Hematopoietic multipotent progenitor cell treated with erythropoietin and hydrocortisone succinate and interleukin-3 and kit ligand, for 4 days (in vitro differentiated cells): ENCODE measurements around the gene EMX2.

Experiments used
- DNase-seq: peaks from one replicate; pipeline ENCODE4 v3.0.0-alpha.2; 2015

The EMX2 gene

DNA sequence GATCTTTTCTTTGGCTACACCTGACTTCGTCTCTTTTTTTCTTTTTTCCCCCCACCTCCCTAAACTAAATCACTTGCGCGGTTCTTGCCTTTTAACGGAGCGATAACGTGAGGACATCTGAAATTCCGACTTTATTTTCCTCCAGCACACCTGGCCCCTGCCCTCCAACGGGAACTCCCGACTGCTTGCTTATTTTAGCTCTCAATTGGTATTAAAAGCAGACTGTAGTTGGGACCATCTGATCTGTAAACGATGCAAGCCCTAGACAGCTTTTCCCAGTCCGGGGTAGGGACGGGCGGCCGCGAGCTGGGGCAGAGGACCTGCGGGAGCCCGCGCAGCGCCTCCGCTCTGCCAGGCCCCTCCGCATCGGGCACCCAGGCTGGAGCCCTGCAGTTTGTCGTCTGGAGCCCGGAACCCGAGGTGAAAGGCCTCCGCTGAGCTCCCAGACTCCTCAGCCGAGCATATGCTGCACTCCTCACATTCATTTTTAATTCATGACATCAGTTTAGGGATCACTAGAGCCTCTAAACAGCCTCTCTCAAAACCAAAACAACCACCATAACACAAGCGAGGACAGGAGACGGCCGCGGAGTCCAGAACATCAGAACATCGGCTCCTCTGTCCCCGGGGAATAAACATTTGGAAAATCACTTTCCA lies 10.0 kb upstream of the EMX2 start:
- no peak for DNase-seq

DNA sequence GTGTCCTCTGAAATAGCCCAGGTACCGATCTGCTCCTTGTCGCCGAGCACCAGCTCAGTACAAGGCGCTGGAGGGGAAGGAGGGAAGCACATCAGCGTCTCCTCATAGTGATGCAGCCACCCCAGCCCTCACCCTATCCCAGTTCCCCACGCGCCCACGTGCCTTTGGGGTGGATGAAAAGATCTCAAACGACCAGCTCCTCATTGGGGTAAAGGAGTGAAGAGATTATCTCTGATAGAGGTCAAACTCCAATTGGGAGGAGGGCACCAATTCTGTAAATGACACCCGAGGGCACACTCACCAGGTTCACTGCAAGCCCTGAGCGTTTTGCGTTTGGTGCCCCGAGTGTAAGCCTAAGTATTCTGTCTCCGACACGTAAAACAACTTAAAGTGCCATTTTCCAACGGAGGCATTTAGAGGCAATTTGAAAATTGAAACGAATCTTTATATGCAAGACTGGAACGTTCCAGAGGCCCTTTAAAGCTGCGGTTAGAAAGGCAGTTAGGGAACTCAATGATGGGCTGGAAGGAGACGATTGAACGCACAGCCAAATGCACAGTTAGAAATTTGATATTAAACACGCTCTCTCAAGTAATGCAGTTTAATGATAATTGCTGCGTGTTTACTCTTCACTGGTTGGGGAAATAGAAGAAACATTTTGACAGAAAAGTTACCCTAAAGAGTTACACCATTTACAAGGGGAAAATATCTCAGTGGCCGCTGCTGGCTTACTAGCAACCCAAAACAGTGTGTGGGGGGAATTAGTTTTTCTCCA lies 8.9 kb upstream of the EMX2 start:
- no peak for DNase-seq

DNA sequence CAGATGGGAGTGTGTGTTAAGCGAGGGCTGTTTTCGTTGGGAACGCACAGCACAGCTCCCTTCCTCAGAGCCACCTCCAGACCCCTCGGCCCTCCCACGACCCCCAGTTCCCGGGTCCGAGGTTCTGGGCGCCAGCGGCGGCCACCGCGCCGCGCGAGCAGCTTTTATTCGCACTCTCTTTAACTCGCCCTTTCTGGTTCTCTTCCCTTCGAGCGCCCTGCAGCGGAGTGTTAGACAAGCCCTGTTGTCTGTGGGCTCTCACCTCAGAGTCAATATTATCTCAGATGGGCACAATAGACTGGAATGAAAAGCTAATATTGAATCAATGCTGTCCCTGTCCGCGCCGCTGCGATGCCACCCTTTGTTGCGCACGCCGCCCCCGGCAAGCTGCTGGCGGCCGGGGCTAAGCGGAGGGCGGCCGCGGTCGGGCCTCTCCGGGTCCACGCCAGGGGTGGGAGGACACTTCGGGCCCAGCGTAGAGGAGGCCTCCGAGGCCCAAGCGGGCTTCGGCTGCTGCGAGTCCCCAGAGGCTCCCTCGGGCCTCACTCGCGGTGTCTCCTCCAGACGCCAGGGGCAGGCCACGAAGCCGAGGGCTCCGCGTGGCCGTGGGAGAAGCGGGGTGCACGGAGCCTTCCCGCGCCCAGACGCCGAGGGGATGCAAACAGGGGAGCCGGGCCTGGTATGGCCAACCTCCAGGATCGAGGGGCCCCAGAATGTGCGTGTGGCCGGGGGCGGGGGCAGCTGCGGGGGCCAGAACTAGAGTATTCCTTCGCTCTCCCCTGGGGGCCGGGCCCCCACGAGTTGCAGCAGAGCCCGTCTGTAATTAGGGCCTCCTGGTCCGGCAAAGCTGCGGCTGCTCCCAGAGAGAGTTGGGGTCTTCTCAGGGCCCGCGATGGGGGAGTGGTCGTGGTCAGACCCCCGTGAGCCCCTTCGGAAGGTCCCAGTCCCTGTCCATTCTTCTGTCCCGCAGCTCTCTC lies 7.9 kb upstream of the EMX2 start:
- no peak for DNase-seq

DNA sequence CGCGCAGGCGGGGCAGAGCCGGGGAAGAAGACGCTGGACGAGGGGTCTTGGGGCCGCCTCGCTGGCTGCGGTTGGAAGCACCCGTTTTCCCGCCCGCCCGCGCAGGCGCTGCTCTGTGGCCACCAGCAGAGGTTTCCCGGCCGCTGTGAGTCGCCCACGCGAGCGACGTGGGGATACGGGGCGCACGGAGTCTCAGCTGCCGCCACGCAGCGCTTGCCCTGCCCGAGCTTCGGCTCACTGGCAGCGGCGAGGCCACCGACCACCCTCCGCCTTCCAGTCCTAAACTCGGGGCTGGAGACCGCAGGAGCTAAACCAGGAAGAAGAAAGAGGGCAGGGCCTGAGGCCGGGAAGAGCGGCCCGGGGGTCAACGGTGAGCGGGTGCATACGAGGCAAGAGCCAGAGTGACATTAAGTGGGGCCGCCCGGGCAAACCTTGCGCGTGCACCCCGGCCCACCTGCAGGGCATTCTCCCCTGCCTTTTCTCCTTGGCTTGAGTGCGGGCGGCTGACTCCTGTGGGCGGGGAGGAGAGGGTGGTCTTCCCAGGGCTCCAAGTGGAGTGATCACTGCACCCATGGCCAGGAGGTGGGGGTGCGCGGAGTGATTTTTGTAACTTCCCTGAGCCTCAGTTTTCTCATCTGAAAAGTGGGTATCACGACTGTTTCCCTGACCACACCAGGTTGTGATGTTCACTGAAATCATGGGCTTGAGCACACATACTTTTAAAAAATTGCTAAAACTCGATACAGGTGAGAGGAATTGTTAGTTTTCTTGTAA lies 7.1 kb upstream of the EMX2 start:
- DNase-seq = no peak

GRCh38 chr10:117536072-117536865 lies 6.3 kb upstream of the EMX2 start:
- peak; percentile 36 for DNase-seq

DNA sequence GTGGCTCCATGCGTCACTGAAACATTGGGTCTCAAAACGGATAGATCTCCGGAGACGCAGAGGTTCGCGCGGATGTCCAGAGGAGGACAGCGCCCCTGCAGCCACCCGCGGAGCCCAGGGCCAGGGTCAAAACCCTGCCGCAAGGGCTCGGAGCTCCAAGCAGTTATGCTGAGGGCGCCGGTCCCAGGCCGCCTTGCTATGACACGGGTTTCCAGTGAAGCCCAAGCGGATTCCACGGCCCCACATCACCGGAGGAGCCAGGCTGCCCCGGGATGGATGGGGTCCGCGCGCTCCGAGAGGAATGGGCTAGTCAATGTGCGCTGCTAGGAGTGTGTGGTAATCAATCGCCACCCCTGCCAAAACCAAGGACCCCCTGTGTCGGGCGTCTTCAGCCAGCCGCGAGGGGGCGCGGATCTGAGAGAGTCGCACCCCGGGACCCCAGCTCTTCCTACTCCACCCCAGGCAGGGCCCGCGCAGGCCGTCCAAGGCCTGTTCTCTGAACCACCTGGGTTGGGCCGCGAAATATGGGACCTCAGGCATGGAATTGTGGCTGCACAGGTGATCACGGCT lies 5.6 kb upstream of the EMX2 start:
- DNase-seq = no peak

GRCh38 chr10:117537436-117537903 lies 5.1 kb upstream of the EMX2 start:
- peak; percentile 64 for DNase-seq

DNA sequence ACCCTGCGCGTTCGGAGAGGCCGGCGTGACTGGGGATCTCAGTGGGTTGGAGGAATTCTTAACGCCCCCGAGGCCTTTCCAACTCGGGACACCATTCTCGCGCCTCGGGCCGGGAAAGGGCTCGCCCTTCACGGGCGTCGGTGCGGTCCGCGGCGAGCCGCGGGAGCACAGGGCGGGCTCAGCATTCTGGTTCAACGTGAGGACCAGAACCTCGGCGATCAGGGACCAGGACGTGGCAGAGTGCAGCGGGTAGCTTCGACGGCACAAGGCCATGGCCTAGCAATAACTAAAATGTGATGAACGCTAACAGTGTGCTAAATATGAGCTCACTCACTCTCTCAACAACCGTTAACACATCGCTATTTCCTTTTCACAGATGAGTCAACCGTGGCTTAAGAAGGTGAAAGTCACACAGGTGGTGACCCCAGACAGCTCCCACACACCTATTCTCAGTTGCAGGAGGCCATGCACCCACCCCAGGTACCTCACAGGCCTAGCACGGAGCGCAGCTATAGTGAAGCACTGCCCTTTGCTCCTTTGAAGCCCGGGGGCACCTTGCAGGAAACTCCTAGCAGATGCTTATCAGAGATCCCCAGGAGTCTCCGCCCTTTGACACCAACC lies 4.5 kb upstream of the EMX2 start:
- no peak for DNase-seq

DNA sequence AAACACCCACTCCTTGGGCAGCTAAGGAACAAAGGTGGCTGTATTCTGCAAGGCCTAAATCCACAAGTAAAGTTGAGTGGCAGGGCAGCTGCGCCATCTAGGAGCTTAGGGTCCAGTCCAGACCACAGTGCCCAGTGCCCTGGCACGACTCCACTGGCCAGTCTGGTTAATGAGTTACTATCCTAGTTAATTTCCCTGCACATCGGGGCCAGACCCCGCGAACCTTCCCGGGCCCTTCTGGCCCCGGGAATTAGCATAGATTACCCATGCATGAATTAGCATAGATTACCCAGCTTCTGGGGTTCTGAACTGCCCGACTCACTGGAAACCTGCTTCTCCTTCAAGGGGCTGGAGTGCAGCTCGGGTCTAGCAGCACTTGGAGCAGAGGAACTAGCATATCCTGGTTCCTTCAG lies 3.2 kb upstream of the EMX2 start:
- DNase-seq = no peak

DNA sequence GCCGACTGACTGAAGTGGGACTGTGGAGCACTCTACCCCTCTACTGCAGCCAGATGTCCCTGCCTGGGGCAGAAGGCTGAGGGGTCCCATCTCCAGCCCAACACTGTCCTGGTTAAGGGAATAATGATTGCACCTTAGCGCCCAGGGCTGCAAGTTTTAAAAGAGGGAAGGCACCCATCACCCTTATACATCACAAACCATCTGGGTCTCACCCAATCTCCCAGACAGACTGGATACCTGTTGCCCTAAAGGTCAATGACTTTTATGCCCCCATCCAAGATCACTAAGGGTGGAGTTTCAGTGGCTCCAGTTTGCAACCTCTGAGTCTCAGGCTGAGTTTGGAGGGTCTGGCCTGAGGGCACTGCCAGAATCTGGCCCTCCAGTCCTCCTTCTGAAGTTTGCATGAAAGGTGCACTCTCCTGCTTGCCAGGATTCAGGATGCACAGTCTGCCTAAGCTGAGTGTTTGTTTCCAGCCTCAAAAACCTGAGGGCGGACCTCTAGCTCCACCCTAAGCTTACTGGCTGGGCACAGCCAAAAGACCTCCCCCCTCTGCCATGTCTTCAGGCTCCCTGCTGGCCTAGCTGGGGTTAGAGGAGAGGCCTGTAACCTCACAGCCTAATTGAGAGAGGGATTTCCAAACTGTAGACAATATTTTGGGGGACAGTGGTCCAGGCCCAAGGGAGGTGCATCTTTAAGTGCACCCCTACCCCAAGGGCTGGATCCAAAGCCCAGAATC lies 2.5 kb upstream of the EMX2 start:
- DNase-seq = no peak

- DNase-seq = no peak
Measured at GRCh38 chr10:117540640-117541404, 1.7 kb upstream of the EMX2 start.

DNA sequence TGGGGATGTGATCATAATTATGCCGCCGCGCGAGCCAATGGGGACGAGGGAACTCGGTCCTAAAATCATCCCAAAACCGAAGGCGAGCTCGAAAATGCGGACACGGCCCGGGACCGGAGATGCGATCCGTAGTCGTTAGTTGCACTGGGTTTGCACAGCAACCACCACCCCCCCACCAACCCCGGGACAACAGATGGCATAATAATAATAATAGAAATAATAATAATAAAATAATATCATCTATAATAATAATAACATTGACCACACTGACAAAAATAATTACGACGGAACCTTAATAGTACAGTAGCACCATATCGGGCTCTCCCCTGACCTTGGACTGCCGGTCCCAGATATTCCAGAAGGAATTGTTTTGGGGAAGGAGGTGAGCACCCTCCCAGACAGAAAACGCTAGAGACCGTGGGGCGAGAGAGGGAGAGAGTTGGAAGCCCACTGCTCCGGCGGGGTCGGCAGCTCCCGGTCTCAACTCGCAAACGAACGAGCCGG lies 1.1 kb upstream of the EMX2 start:
- peak; percentile 38 for DNase-seq

DNA sequence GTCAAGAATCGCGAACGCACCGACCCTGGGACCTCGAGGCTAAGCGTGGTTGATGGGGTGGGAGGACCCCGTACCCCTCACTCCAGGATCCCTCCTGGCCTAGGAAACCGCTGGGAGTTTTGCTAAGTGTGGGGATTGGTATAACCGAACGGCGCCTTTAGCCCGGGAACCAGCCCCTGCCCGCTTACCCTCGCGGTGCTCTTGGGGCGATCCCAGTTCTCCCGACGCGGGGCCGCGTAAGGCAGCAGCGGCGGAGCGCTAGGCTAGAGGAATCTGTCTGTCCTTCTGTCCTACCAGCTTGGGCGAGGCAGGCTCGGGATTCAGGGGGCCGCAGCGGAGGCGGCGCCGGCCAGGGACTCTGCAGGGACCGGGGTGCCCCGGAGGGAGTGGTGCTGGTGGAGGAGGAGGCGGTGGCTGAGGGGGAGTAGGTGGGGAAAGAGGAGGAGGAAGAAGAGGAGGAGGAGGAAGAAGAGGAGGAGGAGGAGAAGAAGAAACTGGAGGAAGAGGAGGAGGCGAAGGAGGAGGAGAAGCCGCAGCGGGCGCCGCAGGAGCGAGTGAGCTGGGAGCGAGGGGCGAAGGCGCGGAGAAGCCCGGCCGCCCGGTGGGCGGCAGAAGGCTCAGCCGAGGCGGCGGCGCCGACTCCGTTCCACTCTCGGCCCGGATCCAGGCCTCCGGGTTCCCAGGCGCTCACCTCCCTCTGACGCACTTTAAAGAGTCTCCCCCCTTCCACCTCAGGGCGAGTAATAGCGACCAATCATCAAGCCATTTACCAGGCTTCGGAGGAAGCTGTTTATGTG lies 439 bp upstream of the EMX2 start:
- DNase-seq = peak; percentile 70

- peak; percentile 64 for DNase-seq
Measured at GRCh38 chr10:117543225-117544003, 868 bp downstream of the EMX2 start.

DNA sequence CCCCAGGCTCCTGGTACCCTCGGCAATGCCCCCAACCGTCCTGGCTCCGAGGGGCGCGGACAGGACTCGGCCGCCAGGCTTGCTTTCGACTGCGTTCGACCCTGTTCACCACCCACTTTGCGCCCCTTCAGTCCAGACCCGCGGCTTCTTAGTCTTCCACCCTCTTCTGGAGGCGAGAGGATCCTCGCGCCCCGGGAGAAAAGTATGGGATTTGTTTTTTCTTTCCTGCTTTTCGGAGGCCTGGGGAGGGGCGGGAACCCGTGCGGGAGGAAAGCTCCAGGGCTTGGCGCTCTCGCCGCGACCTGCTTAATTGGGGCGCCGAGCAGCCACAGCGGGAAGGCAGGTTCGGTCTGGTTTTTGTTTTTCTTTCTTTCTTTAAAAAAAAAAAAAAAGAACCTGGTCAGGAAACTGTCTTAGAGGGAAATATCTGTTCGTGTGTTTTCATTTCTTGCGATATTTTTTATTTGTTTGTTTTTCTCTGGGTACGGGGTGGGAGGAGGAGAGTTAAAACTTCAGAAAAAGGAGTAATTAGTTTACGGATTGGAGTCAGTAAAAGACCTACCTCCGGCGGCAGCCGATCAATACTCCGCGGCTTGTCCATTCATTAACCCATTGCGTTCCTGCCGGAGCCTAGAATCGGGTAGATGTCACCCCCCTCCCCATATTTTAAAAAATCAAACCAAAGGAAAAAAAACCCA lies 1.6 kb downstream of the EMX2 start:
- DNase-seq = no peak

DNA sequence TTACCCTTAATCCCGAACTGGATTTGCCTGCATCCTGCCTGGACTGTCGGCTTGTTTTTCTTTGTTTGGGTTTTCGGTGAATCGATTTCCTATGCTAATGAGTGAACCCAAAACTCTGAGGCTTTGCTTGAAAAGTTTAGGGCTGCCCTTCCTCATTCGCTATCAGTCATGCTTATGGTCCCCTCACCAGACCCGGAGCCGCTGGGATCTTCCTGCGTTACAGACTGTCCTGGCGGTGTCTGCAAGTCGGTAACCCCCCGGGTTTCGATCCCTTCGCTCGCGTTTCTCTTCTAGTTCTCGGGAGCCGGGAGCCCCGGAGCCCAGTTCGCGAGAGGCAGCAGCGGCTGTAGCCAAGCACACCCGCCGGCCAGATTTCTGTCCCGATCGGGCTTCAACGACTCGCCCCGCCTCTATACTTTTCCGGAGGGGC lies 2.2 kb downstream of the EMX2 start:
- no peak for DNase-seq
